NCI-H128 (cell line): Measurements from ENCODE around the gene TNIK.
A peak's percentile ranks its signal among the peaks of the same experiment; 100 is the strongest.

Experiments
- DNase-seq: peaks from one replicate; lab custom pipeline; 2025; ENCODE audit not compliant: unreplicated experiment; lab: John Stamatoyannopoulos, UW

Gene TNIK

GRCh38 chr3:171366043-171366442 lies 94.2 kb downstream of the TNIK start:
- no peak for DNase-seq

- DNase-seq, result no peak
Observed at GRCh38 chr3:171365489-171365888, 94.7 kb downstream of the TNIK start.

- no peak for DNase-seq
Observed at GRCh38 chr3:171364500-171364899, 95.7 kb downstream of the TNIK start.

DNA sequence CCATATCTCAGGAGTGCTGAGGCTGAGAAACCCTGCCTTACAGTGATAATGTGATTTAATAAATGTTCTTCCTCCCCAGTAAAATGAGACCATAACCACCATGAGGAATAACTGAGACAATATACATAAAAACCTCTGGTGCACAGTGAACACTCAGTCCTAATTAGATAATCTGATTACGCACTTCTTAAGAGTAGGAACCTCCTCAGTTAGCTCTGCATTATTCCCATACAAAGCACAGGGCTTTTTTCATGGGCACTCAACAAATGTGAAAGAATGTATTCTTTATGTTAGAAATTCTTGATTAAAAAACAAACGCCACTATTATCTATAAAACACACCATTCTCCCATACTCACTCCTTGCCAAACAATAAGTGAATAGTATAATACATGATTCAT lies 97.0 kb downstream of the TNIK start:
- no peak for DNase-seq

DNA sequence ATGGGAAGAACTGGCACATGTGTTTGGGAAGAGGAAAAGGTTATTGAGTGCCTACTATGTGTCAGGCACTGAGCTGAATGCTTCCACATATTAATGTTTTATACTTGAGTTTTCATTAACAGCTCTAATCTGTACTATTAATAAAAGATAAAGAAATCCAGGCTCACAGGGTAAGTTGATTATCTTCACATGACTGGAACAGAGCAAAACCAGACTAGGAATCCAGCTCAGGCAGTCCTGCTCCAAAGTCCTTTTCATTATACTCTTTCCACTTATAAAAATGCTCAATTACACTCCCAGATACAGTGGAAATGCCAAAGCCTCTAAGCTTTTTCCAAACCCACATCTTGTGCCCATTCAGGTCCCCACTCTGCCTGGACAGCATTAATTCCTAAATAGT lies 97.6 kb downstream of the TNIK start:
- DNase-seq, result no peak

DNA sequence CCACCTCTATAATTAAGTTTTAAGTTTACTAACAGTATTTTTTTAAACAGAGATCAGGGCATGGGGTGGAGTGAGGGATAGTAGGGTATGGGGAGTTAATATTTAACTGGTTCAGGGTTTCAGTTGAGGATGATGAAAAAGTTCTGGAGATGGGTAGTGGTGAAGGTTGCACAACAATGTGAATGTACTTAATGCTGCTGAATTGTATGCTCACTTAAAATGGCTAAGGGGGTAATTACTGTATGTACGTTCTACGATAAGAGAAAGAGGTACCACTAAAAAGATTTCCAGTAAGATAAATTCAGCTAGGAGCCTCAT lies 101.4 kb downstream of the TNIK start:
- no peak for DNase-seq

DNA sequence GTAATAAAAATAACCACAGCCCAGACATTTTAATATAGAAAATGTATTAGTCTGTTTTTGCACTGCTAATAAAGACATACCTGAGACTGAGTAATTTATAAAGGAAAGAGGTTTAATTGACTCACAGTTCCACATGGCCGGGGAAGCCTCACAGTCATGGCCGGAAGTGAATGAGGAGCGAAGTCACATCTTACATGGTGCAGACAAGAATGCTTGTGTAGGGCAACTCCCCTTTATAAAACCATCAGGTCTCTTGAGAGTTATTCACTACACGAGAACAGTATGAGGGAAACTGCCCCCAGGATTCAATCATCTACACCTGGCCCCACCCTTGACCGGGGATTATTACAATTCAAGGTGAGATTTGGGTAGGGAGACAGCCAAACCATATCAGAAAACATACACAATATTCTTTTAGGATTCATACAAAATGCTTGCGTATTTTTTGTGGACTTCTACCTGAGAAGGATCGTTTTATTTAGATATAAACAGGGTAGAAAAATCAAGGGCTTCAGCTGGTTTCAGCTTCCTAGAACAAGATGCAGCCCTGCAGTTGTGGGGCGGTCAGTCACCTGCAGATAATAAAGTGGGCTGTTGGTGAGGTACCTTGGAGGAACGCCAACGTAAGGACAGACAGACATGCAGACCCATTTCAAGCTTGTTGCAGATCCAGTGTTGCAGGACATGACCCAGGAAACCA lies 101.9 kb downstream of the TNIK start:
- DNase-seq, result no peak

GRCh38 chr3:171357721-171358120 lies 102.5 kb downstream of the TNIK start:
- no peak for DNase-seq

GRCh38 chr3:171356251-171356650 lies 104.0 kb downstream of the TNIK start:
- no peak for DNase-seq

GRCh38 chr3:171354706-171355582 lies 105.3 kb downstream of the TNIK start:
- no peak for DNase-seq

DNA sequence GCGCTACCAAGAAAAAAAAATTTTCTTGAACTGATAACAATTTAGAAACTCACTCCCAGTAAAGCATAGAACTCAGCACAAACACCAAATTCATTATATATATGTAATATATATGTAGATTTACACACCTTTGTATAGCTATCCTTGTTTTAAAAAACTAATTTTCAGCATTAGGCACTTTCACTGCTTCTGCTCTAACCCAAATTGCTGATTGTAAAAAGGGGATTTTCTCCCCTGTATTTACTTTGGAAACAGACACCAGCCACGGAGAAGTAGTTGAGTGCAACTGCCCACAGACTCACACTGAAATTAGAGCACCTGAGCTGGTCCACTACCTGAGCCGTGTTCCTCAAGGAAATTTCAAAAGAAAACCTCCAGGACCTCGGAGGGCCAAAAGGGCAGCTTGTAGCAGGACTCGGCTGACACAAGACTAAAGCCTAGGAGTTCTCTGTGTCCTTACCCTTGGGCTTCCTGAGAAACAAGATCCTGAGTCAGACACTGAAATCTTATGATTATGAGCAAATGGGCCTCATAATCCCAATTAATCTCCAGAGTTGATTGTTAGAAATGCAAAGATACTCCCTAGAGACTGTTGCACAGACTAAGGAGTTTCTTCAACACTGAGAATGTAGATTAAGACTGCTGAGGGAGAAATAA lies 106.0 kb downstream of the TNIK start:
- DNase-seq, result no peak

DNA sequence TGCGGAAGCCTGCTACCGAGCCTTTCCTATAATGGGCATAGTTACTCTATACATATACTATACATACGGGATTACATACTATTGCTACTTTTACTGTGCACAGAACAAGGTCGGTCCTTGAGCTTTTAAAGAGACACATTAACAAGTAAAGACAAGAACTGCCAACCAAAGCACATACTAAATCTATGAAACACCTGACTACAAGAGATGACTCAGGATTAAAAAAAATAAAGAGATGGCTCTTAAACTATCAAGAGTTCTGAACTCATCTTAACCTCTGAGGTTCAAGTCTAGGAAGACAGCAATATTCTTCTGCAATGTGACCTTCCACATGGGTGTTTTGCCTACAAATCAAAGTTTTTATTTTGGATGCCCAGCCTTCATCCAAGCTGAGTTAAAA lies 106.8 kb downstream of the TNIK start:
- no peak for DNase-seq

- no peak for DNase-seq
Observed at GRCh38 chr3:171352387-171352935, 107.7 kb downstream of the TNIK start.

DNA sequence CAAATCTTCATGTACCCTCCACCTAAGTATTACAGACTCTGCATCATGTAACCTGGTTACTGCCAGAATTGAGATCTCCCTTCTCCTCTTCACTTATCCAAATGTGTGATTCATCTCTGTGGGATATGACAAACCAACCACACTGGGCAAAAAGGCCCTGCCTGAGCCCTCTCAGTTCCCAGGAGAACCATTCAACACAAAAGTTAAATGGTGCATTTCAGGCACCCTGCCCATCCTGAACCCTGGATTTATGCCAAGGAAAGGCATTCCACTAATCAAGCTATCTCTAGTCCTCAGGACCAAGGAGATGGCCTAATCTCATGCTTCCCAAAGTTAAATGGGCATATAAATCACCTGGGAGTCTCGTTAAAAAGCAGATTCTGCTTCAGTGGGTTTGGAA lies 108.5 kb downstream of the TNIK start:
- peak; percentile 24 for DNase-seq

GRCh38 chr3:171350364-171350763 lies 109.8 kb downstream of the TNIK start:
- DNase-seq, result no peak

DNA sequence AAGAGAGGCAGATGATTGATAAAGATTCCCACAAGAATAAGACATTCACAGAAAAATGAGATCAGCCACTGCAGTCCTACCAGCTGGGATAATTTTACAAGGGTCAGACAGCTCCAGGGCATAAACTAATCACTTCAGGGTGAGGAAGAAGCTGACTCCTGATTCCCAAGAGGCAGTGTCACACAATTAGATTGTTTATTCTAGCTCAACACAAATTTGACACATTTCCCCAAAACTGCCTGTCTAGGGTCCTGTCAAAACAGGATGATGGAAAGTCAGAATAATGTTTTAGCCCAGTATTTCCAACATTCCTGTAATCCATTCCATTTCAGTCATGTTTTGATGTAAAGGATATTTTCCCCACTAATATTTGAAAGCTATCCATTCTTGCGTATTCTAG lies 110.8 kb downstream of the TNIK start:
- DNase-seq, result no peak

DNA sequence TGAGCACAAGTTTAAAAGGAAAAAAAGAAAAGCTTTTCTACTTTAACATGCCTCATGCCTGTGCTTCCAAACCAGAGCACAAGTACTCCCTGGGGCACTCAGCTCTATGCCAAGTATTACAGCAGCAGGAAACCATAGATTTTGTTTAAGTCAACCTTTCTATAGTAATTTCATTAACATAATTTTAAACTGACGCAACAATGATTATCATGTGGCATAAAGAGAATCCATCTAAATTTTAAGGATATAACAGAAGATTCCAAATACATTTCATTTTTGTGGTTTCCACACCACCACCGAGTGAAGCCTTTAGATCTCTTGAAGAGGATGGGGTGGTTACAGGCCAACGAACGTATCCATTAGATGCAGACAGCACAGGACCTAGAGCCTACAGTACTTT lies 112.1 kb downstream of the TNIK start:
- no peak for DNase-seq

GRCh38 chr3:171347301-171348039 lies 112.7 kb downstream of the TNIK start:
- DNase-seq, result no peak

DNA sequence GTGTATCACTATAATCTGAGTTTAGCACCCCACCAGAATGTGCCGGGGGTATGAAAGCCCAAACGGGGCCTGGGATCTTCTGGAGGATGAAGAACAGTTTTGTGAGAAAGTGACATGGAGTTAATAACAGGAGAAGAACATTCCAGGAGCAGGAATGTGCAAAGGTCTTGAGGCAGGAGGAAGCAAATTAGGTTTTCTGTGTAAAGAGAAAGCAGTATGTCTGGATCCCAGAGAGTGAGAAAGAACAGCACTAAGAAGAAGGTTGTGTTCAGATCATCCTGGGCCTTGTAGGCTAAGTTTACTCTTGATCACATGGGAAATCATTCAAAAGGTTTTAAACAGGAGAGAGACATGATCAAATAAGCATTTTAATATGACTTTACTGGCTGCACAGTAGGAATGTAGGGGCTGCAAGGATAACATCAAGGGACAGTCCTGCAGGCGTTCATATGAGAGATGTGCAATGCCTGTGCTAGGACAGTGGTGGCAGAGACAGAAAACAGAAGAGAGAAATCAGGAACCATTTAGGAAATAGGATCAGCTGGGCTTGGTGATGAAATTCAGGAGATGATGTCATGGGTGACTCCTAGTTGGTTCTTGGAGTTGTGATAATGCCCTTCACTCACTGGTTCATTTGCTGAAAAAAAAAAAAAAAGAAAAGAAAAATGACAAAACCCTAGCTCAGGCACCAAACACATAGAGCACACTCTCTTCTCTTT lies 113.5 kb downstream of the TNIK start:
- DNase-seq, result no peak

- DNase-seq, result no peak
Observed at GRCh38 chr3:171346019-171346418, 114.2 kb downstream of the TNIK start.
